ENCODE data around the gene ITSN2.
"Not testable (repeated sequence)": the region's sequence is repeated elsewhere in the genome, so short reads cannot be mapped to it uniquely, and the experiment has no call there.

ITSN2 gene

DNA sequence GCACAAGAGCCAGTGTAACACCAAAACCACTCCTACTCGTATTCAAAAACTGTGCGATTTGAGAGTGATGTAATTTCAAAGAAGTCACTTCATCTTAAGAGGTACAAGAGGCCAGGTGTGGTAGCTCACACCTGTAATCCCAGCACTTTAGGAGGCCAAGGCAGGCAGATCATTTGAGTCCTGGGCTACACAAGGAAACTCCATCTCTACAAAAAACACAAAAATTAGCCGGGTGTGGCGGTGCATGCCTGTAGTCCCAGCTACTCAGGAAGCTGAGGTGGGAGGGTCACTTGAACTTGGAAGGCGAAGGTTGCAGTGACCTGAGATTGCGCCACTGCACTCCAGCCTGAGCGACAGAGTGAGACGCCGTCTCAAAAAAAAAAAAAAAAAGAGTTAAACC lies 21.2 kb downstream of the ITSN2 start:
- not testable (repeated sequence) for DNase-seq (ENCODE audit: extremely low spot score, insufficient read length, low read depth); FAIRE-seq

- no peak for DNase-seq (ENCODE audit: extremely low spot score, insufficient read length, low read depth)
Observed at GRCh38 chr2:24337890-24338289, 22.4 kb downstream of the ITSN2 start.

GRCh38 chr2:24336811-24337210 lies 23.5 kb downstream of the ITSN2 start:
- no peak for FAIRE-seq
- DNase-seq (ENCODE audit: extremely low spot score, insufficient read length, low read depth), result no peak

More at GRCh38 chr2:24337890-24338289, 22.4 kb downstream of the ITSN2 start:
- peak; percentile 59 for FAIRE-seq

GRCh38 chr2:24334245-24334633 lies 26.1 kb downstream of the ITSN2 start:
- FAIRE-seq (no peak), DNase-seq (ENCODE audit: extremely low spot score, insufficient read length, low read depth) (no peak)

DNA sequence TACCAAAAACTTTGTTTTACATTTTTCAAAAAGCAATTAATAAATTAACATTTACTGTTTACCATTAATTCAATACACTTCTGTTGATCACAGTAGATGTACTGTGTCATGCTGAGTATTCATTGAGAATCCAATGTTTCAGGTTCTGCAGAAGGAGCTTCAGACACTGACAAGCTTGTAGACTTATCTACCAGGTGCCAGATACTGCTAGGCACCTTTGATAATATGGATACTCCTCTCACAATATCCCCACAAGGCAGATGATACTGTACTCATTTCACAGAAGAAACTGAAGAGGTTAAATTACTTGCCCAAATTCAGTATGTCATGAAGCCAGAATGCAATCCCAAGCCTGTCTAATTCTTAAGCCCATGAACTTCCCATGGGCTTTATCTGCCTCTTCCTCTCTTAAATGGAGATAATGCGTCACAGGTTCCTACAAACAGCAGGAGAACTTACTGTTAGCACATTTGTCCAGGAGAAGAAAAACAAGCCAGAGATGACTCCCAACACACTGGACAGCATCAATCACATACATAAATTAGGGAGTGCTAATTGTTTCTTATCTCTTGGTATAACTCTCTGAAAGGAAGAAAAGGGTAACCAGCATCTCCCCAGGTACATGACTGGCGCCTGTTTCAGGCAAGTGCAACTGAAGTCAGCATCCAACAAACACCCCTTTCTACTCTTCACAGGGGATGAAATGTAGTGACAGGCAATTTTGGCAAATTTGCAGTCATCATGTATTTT lies 27.4 kb downstream of the ITSN2 start:
- DNase-seq (ENCODE audit: extremely low spot score, insufficient read length, low read depth) (no peak), FAIRE-seq (no peak)

- peak; percentile 67 for FAIRE-seq
Observed at GRCh38 chr2:24330161-24330560, 30.2 kb downstream of the ITSN2 start.

GRCh38 chr2:24329700-24330099 lies 30.6 kb downstream of the ITSN2 start:
- no peak for DNase-seq (ENCODE audit: extremely low spot score, insufficient read length, low read depth)

More at GRCh38 chr2:24330161-24330560, 30.2 kb downstream of the ITSN2 start:
- no peak for DNase-seq (ENCODE audit: extremely low spot score, insufficient read length, low read depth)

GRCh38 chr2:24328010-24328409 lies 32.3 kb downstream of the ITSN2 start:
- no peak for DNase-seq (ENCODE audit: extremely low spot score, insufficient read length, low read depth)
- no peak for FAIRE-seq

More at GRCh38 chr2:24329700-24330099, 30.6 kb downstream of the ITSN2 start:
- no peak for FAIRE-seq

GRCh38 chr2:24317491-24317920 lies 42.8 kb downstream of the ITSN2 start:
- DNase-seq (ENCODE audit: extremely low spot score, insufficient read length, low read depth) (no peak), FAIRE-seq (no peak)

GRCh38 chr2:24315669-24316068 lies 44.7 kb downstream of the ITSN2 start:
- FAIRE-seq, result peak; percentile 94
- DNase-seq (ENCODE audit: extremely low spot score, insufficient read length, low read depth), result no peak

- peak; percentile 63 for FAIRE-seq
- DNase-seq (ENCODE audit: extremely low spot score, insufficient read length, low read depth), result no peak
Observed at GRCh38 chr2:24313744-24314632, 46.3 kb downstream of the ITSN2 start.

DNA sequence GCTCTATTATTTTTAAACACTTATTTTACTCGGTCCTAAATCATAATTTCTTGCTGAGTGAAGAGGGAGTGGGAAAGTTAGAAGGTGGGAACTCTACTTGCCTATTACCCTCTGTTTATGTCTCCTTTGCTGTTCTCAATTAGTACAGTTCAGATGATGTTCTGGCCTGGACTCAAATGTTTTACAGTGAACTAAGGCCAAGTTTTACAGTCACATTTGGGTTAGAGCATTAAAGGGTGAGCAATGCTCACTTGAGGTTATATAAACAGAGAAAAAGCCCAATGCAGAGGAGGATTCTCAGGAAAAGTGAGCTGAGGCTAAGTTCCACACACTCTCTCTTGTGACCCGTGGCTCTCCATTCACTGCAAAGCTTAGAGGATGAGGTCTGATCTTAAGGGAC lies 52.4 kb downstream of the ITSN2 start:
- no peak for DNase-seq (ENCODE audit: extremely low spot score, insufficient read length, low read depth)
- FAIRE-seq, result no peak

DNA sequence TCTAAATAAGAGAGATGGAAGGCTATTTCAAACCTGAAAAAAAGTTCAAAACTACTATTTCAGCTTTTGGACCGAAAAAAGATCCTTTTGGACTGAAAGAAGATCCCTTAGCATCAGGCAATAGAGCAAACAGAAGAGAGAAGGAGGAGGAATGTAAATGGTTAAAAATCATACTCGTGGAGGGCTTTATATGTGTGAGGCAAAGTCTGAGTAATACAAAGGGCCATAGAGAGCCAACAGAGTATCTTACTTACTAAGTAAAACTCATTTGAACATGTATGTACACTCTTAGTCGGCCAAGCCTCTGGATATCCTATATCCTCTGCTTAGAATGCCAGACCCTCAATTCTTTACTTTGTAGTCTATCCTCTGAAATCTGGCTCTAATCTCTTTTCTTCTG lies 55.7 kb downstream of the ITSN2 start:
- FAIRE-seq, result no peak
- no peak for DNase-seq (ENCODE audit: extremely low spot score, insufficient read length, low read depth)

DNA sequence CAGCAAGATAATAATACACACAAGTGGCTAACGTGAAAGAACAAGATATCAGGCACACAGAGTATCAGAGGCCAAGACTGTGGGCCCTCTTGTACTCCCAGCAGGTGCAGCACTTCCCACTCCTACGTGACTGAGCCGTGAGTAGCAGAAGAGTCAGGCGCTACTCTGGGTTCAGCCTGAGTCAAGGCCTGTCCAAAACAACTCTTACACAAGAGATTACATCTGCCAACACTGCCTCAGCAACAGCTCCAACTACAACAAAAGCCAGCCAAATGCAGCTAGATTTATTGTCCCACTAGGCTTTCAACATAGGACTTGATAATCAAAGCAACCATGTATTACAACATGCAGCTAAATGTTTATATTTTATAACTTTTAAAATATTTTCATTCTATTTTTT lies 56.2 kb downstream of the ITSN2 start:
- no peak for DNase-seq (ENCODE audit: extremely low spot score, insufficient read length, low read depth)
- no peak for FAIRE-seq

- DNase-seq (ENCODE audit: extremely low spot score, insufficient read length, low read depth) (no peak), FAIRE-seq (no peak)
Observed at GRCh38 chr2:24301599-24301998, 58.7 kb downstream of the ITSN2 start.

DNA sequence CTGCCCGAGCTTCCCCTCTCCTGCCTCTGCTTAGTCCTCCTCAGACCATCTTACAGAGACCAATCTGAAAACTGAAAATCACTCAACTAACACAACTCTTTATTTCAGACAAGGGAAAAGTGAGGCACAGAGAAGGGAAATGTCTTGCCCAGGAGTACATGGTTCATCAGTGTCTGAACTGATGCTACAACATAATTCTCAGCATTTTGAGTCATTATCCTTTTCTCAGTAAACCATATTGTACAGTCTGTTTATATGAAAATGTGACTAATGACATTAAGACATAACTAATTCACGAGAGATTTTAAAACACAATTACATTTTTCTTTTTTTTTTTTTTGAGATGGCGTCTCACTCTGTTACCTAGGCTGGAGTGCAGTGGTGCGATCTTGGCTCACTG lies 62.7 kb downstream of the ITSN2 start:
- no peak for DNase-seq (ENCODE audit: extremely low spot score, insufficient read length, low read depth)
- no peak for FAIRE-seq

DNA sequence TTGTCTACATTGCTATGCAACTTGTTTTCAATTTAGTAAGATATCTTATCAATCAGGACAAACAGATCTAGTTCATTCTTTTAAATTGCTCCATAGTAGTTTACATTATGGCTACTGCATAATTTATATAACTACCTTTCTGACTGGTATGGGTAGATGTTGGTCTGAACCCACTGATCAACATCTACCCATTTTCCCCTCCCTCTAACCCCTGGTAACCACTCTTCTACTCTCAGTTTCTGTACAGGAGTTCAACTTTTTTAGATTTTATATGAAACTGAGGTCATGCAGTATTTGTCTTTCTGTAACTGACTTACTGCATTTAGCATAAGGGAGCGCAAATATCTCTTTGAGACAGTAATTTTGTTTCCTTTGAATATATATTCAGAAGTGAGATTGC lies 73.2 kb downstream of the ITSN2 start:
- FAIRE-seq (no peak), DNase-seq (ENCODE audit: extremely low spot score, insufficient read length, low read depth) (no peak)

DNA sequence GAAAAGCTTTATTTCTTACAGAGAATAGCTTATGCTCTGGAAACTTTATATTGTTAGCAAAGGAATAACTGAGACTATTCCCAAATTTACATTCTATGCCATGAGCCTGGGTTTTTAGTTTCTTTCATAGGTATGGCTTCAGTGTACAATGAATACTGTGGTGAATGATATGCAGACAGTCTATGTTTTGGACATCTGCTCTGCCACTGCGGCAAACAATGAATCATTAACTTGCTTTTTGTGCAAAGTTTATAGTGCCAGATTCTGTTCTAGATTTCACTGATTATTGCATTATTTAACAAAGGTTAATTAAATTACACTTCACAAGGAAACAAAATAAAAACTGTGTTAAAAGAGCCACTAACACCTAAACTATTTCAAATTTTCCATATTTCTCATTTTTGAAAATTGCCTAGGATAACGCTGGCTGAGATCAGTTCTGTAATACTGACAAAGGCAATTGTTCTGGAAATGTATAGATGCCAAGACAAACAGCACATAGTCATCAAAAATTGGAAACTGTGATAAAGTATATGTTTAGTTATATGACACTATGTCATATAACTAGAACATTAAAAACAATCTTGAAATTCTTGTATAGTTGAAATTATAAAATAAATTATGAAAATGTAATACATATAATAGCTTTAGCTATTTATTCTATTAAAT lies 74.7 kb downstream of the ITSN2 start:
- DNase-seq (ENCODE audit: extremely low spot score, insufficient read length, low read depth), result no peak
- FAIRE-seq, result no peak

GRCh38 chr2:24280645-24281044 lies 79.7 kb downstream of the ITSN2 start:
- DNase-seq (ENCODE audit: extremely low spot score, insufficient read length, low read depth), result no peak
- FAIRE-seq, result no peak

- FAIRE-seq, result no peak
Observed at GRCh38 chr2:24280161-24280560, 80.2 kb downstream of the ITSN2 start.

More at GRCh38 chr2:24280161-24280560, 80.2 kb downstream of the ITSN2 start:
- DNase-seq (ENCODE audit: extremely low spot score, insufficient read length, low read depth), result no peak

Data from GM18507 (cell line).